HG03378 (cell line): ENCODE measurements around the gene GSTM3.

ENCODE experiments used
- ATAC-seq: cut with Tn5 transposase; IDR thresholded peaks from one replicate; pipeline ENCODE4 v1.9.1; 2021; ENCODE audit warnings: mild to moderate bottlenecking, moderate library complexity; ENCODE audit not compliant: unreplicated experiment

GSTM3 gene

GRCh38 chr1:109740615-109741373, at the start of gene GSTM3:
Gene GSTM3, minus strand, starts transcription at chr1:109741038. Its CDS starts 751 bp downstream, at chr1:109740287.
- ATAC-seq: no peak

DNA sequence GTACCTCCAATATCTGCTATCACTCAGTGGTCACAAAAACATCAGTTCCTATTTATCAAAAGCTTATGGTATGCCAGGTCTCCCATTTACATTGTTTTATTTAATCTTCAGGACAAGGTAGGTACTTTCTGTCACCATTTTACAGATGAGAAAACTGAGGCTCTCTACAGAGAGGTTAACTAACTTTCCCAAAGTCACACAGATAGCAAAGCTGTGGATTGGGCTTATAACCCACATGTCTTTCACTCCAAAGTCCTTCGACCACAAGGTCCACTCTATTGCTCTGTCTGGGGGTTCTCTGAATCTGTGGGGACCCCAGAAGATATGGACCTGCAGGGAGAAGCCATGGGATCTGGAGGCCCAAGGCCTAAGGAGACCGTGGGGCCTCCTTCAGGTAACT, 49.5 kb upstream of the GSTM3 start:
- no peak for ATAC-seq

DNA sequence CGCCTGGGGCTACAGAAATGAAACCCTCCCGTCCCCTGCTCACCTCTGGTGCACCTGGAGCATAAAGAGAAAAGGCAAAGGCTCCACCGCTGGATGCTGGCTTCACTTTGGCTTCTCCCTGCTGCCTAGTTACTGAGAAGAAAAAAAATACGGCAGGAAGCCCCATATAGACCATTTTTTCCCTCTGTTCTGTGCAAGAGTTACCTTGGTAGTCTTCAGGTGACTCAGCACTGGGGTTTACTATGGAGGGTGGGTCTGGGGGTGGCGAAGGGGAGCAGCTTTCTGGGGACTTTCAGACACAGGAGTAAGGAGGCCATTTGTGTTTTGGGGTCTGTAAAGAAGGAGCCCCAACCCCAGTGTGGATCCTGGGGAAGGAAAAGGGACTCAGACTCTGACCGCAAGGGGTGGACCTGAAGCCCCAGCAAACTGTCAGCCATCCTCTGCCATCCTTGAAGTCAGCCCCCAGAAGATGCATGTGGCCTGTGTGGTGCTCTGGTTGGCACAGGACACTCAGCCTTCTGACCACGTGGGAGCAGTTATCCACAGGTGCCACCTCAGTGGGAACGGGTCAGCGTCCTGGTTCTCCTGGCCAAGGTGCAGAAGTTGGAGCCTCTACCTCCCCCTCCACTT, 48.8 kb upstream of the GSTM3 start:
- ATAC-seq: no peak

DNA sequence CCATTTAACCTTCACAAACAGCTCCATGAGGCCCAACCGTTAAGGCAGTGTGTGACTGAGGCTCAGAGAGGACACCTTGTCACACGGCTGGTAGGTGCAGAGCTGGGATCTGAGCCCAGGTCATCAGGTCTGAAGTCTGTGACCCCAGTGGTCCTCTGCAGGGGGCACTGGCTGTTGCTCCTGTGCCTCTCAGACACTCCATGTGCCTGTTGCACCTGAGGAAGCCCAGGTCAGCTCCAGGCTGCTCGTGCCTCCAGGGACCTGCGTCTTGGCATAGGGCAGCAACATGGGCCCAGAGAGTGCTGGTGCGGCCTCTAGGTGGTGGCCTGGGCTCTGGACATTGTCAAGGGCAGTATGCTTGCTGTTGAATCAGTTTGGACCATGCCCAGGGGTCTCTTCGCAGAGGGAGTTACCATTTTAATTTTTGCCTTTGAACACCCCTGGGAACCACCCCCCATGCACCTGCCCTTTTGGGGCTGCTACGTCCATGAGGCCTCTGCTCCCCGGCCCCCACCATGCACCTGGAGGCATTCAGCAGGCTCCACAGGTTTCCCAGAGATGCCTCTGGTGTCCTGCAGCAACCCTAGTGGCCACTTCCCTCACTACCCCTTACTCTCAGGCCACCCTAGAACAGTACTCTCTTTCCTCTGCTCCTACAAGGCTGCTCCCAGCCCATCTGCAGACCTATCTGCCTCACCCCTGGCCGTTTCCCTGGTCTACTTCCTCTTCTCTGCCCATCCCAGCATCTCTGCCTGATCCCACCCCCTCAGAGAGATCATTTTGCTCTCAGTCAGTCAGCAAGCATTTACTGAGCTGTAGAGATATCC, 48.1 kb upstream of the GSTM3 start:
- ATAC-seq: no peak

- no peak for ATAC-seq
Observed at GRCh38 chr1:109787845-109788601, 47.2 kb upstream of the GSTM3 start.

- ATAC-seq: no peak
Observed at GRCh38 chr1:109787211-109787844, 46.5 kb upstream of the GSTM3 start.

GRCh38 chr1:109786531-109787021, 45.7 kb upstream of the GSTM3 start:
- no peak for ATAC-seq

- ATAC-seq: no peak
Observed at GRCh38 chr1:109786112-109786480, 45.3 kb upstream of the GSTM3 start.

GRCh38 chr1:109785446-109786111, 44.7 kb upstream of the GSTM3 start:
- ATAC-seq: no peak

- no peak for ATAC-seq
Observed at GRCh38 chr1:109784551-109785252, 43.9 kb upstream of the GSTM3 start.

- ATAC-seq: no peak
Observed at GRCh38 chr1:109783436-109783835, 42.6 kb upstream of the GSTM3 start.

DNA sequence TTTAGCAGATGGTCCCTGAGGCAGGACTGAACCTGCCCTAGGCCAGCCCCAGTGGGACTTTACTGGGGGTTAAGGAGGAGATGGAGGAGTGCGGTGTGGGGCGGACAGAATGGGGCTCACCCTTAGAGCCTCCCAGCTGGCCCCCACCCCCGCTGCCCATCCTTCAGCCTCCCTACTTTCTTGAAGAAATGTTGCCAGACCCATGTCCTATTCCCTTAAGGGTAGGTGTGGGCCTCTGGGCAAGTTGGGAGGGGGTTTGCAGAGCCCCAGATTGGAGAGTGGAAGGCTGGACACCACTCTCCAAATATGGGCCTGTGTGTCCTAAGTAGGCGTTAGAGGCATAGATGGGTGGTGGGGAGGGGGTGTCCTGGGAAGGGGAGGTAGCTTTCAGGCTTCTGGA, 42.1 kb upstream of the GSTM3 start:
- no peak for ATAC-seq

DNA sequence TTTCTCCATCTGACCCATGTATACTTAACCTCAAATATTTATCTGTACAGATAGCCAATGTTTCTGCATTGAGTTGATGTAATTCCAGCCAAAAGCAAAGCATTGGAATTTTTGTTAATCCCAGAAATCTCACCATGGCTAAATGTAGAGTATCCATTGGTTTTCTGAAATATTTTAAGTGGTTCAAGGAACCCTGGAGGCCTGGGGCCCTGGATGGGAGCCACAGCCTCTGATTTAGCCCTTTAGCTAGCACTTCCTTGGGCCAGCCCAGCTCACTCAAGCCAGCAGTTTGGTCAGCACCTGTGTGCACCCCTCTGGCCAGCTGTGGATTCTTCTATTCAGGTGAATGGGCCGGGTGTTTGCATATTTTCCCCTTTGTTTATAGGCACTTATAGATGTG, 41.7 kb upstream of the GSTM3 start:
- no peak for ATAC-seq

DNA sequence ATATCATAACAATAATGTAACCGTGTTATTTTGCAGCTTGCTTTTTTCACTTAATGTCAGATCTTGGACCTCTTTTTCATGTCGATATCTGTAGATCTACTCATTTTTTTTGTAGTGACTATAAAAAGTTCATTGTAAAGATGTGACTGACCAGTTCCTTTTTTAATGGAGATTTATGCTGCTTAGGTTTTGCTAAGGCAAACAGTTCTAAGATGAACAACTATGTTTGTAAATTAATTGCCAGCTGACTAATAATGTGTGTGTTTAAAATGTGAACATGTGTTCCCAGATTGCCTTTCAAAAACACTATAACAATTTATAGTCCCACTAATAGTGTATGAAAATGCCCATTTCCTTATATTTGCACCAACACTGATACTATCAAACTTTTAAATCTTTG, 41.0 kb upstream of the GSTM3 start:
- no peak for ATAC-seq

DNA sequence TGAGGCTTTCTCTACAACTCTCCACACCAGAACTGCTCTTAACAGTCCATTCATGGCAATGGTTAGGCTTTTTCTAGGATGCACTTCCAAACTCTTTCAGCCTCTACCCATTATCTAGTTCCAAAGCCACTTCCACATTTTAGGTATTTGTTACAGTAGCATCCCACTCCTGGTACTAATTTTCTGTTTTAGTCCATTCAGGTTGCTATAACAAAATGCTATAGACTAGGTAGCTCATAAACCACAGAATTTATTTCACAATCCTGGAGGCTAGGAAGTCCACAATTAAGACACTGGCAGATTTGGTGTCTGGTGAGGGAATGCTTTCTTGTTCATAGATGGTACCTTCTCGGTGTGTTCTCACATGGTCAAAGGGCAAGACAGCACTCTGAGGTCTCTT, 40.1 kb upstream of the GSTM3 start:
- ATAC-seq: no peak

DNA sequence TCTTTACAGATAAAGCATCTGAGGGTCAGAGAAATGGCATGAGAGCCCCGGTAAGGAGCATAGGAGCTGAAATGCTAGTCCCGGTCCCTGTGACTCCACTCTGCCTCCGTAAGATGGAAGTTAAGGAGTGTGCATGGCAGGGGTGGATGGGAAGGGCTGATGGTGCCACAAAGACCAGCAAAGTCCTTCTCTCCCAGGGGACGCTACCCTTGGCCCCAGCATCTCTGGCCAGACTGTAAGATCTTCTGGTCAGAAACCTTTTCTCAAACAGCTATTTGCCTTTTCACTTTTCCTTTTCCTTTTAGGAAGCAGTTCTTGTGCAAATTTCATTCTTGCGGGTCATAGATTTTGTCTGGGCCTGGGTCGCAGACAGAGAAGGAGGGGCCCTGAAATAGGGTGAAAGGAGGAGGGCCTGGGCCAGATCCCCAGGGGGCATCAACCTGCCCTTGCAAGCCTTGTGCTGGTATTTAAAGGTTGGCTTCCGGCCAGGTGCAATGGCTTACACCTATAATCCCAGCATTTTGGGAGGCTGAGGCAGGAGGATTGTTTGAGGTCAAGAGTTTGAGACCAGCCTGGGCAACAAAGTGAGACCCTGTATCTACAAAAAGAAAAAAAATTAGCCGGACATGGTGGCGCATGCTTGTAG, 37.3 kb upstream of the GSTM3 start:
- no peak for ATAC-seq

DNA sequence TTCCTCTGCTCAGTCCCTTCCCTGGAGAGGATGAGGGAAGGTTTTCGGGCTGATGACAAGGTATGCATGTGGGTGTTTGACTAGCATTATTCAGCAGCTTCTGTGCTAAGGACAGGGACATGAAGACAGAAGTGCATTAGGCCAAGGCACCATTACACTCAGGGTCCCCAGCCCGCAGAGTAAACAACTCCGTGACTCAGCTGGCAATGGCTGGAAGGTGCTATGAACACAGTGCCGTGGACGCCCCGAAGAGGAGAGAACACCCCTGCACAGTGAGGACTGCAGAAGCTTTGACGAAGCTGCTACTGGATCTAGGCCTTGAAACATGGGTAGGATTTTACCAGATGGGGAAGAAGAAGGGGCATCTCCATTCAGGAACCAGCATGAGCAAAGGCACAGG, 36.6 kb upstream of the GSTM3 start:
- ATAC-seq: no peak

DNA sequence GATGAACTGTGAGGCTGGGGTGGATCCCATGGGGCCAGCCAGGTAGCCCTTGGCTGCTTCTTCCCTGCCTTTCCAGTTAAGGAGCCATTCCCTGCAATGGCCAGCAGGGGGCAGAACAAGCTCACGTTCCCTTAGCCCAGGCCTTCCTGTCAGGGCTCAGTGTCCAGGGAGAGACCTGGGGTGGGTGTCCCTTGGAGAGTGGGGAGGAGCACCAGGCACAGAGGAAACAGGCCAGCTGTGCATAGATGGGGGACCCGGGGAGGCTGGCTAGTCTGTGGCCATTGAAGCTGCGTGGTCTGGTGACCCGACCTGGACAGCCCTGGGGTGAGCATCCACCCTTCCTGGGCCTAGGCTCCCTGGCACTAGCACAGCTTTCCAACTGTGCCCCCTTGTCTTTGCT, 36.1 kb upstream of the GSTM3 start:
- ATAC-seq: peak; percentile 64
